ENCODE measurements around the gene LIX1L. TPM values are rescaled to one million over a fixed set of nuclear protein-coding genes. Genes with fewer than 3 reads are reported as not detected.

The LIX1L gene
- total RNA-seq, 8 experiments from 2014 or later = 15.9 to 34.4 (median 23.2) TPM

DNA sequence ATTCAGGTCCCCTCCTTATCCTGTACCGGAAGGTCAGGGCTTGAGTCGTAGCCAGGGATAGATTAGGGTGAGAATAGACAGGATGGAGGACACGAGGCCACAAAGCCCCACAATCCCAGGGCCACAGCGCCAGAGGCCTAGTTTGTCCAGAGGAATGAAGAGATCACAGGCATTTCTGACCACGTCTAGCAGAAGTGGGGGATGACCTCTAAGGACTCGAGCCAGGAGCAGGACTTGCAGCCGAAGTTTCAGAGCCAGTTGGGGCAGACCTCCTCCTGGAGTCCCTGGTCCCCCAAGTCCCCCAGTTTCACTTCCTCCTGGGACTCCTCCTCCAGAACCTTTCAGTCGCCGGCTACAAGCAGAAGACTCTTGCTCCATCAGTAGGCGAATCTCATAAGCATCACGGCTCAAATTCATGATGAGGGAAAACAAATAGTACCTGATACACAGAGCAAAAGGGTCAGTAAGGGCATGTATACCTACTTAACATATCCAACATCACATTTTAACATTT lies 45.6 kb downstream of the LIX1L start:
- Histone ChIP-seq H3K4me1 (replicated peaks in 1 of 2) (peaks cover 0 to 2% of the 10 kb centered on the region in 2 donors), H3K27ac (no peak overlapping the region), H3K4me3 (no peak overlapping the region)
- ATAC-seq (replicated peaks in 6 of 8) = no peak
- in situ Hi-C loops (cut with MboI; ENCODE audit: low pct_unique_long_range_greater_than_20kb in 2 of 9, low sequenced_read_pairs in 9 of 9, unreplicated experiment in 9 of 9) = loop anchor here in 3 of 9 experiments (10.0 to 25.0 kb wide), 2 partner anchors 63 to 100 kb away; partner anchors contain the start of gene HJV (in 1 of the 3)
- WGBS, 10 experiments = 20 to 93% (median 88%) methylated on average over 2 to 11 of the region's 11 CpGs; no CpG with 5 or more reads in 4 of the 10 experiments

DNA sequence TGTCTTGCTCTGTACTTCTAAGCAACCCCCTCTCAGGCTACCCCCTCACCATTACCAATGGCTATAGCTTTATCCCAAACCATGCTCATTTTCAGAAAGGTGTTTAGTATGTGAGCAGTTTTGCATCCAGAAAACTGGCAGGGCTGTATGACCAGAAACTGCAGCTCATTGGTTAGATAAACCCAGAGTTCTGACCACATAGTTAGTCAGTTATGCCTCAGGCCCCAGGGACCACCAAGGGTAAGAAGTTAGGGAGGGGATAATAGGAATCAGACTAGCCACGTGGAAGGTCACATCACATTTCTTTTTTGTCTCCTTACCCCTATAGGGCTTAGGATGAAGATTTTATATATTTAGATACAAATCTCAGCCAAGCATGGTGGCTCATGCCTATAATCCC lies 49.2 kb downstream of the LIX1L start:
- no peak for ATAC-seq (replicated peaks in 6 of 8)
- no peak overlapping the region for H3K27ac ChIP-seq
- no peak overlapping the region for H3K4me3 ChIP-seq
- in situ Hi-C loops (cut with MboI; ENCODE audit: low pct_unique_long_range_greater_than_20kb in 2 of 9, low sequenced_read_pairs in 9 of 9, unreplicated experiment in 9 of 9) = loop anchor here in 1 of 9 experiments (25.0 kb wide), 1 partner anchor 104 kb away; the partner anchor contains the start of gene HJV
- WGBS, 10 experiments = 0 to 100% (median 78%) methylated on average over 1 of the region's 1 CpG; no CpG with 5 or more reads in 6 of the 10 experiments
- no peaks in the 10 kb centered on the region for H3K4me1 ChIP-seq (replicated peaks in 1 of 2)

DNA sequence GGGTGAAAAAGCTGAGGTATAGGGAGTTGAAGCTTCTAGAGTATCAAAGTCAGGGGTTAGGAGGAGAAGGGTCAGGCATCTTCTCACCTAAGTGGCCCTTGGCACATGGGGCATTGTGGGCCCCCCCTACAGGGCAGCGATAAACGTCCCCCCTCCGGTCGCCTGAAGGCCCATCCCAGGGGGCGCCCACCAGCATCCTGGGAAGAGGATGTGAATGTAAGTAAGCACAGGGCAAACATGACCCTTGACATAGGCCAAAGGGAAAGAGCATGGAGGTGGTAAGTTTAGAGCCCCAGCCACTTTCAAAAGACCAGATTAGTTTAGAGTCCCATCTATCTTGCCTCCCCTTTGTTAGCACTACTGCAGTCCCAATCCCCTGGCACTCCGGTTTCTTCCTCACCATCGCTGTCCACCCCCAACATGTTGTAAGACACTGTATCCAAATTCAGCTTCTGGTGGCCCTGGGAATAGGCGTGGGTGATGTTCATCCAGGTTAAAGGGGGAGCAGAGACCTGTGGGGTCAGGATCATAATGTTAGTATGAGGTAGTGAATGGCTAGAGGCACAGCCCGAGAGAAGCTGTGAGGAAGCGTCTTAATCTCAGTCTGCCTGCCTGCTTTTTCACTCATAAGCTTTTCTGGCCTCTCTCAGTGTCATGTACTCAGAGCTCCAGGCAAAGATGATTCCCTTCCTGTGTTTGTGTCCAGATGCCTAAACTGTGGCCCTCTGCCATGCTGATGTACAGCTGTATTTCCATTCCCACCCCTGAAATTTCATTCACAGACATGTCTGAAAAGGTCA lies 50.7 kb downstream of the LIX1L start:
- no peak overlapping the region for H3K27ac ChIP-seq
- peaks cover 8 to 10% of the 10 kb centered on the region in 2 donors for H3K4me1 ChIP-seq (replicated peaks in 1 of 2)
- H3K4me3 ChIP-seq = no peak overlapping the region
- WGBS, 10 experiments = 50 to 96% (median 82%) methylated on average over 1 to 9 of the region's 10 CpGs; no CpG with 5 or more reads in 2 of the 10 experiments
- no peak for ATAC-seq (replicated peaks in 6 of 8)
- in situ Hi-C loops (cut with MboI; ENCODE audit: low pct_unique_long_range_greater_than_20kb in 2 of 9, low sequenced_read_pairs in 9 of 9, unreplicated experiment in 9 of 9) = loop anchor here in 1 of 9 experiments (25.0 kb wide), 1 partner anchor 105 kb away; the partner anchor contains the start of gene HJV

DNA sequence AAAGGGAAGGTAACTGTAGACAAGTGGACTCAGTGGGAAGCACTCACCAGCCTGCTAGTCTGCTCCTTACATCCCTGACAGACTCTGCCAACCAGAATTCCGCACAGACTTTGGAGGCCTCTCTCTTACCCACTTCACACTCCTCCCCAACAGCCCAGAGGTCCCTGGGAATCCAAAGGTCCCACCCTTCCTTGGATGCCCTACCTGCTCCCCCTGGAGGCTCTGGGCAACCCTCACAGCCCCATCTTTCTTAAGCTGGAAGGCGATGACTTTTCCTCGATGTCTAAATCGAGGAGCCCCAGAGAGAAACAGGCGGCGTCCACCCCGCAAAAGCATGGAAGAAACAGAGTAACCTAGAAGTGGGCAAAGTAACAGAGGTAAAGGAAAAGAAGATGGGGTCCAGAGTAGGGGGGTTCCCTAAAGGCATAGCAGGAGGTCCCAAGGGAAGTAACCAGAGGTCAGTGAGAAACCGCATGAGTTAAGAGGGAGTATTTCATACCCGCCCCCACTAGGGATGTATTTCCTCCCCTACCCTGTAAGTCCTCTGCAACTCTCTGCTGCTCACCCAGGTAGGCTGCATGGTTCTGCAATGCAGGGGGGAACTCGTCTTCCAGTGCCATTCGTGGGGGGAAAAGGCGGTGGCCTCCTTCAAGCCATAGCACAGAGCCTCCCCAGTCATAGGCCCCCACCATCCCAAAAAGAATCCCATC lies 56.4 kb downstream of the LIX1L start:
- in situ Hi-C loops (cut with MboI; ENCODE audit: low pct_unique_long_range_greater_than_20kb in 2 of 9, low sequenced_read_pairs in 9 of 9, unreplicated experiment in 9 of 9) = loop anchor here in 1 of 9 experiments (25.0 kb wide), 1 partner anchor 111 kb away; the partner anchor contains the start of gene HJV
- 80 to 100% (median 85%) methylated on average over 1 to 11 of the region's 12 CpGs; no CpG with 5 or more reads in 3 of the 10 experiments for WGBS, 10 experiments

DNA sequence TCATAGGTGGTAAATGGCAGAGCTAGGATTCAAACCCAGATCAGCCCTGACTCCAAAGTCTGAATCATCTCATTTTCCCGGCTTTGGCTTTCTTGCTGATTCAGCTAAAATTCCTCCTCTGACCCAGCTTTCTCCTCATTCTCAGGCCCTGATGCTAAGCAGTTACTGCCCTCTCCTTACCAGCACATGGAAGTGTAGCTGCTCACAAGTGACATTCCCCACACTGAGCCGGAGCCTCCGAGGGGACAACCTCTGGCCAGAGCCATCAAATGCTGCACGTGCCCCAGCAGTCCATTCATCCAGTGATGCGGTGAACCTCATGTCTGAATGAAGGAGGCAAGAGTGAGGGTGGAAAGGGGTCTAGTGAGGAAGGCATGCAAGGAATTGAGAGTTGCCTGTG lies 59.1 kb downstream of the LIX1L start:
- no peak for ATAC-seq (replicated peaks in 6 of 8)
- Histone ChIP-seq H3K4me3 (no peak overlapping the region), H3K4me1 (replicated peaks in 1 of 2) (peaks cover 10 to 15% of the 10 kb centered on the region in 2 donors), H3K27ac (no peak overlapping the region)
- in situ Hi-C loops (cut with MboI; ENCODE audit: low pct_unique_long_range_greater_than_20kb in 2 of 9, low sequenced_read_pairs in 9 of 9, unreplicated experiment in 9 of 9) = loop anchor here in 1 of 9 experiments (10.0 kb wide), 1 partner anchor 116 kb away; no protein-coding TSS in a partner anchor
- 33 to 86% (median 65%) methylated on average over 1 to 5 of the region's 5 CpGs; no CpG with 5 or more reads in 2 of the 10 experiments for WGBS, 10 experiments

More for the DNA sequence above, 56.4 kb downstream of the LIX1L start:
- peak overlapping the region in 1 of 2 donors; percentile 28 for H3K27ac ChIP-seq
- ATAC-seq (replicated peaks in 6 of 8) = no peak
- H3K4me1 ChIP-seq (replicated peaks in 1 of 2) = peaks cover 10 to 15% of the 10 kb centered on the region in 2 donors
- H3K4me3 ChIP-seq = no peak overlapping the region

DNA sequence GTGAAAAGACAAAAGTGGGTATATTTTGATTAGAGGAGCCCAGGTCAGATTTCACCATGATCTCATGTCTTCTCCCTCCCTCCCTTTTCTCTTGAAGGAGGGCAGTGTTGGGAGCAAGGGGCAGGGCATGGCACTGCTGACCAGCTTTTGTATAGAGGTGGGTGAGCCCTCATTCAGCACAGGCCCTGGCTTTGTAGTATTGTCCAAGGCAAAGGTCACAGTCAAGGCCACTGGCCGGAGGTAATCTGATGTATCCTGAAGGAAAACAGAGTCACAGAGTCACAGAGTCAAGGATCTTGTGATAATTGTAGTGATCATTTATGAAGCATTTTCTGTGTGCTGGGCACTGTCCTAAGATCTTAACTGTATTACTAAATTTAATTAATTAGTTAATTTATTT lies 59.8 kb downstream of the LIX1L start:
- H3K4me3 ChIP-seq = no peak overlapping the region
- ATAC-seq (replicated peaks in 6 of 8) = no peak
- 80 to 100% methylated on average over 1 of the region's 1 CpG; no CpG with 5 or more reads in 8 of the 10 experiments for WGBS, 10 experiments
- H3K27ac ChIP-seq = no peak overlapping the region
- in situ Hi-C loops (cut with MboI; ENCODE audit: low pct_unique_long_range_greater_than_20kb in 2 of 9, low sequenced_read_pairs in 9 of 9, unreplicated experiment in 9 of 9) = loop anchor here in 1 of 9 experiments (10.0 kb wide), 1 partner anchor 117 kb away; no protein-coding TSS in a partner anchor
- H3K4me1 ChIP-seq (replicated peaks in 1 of 2) = peaks cover 8 to 12% of the 10 kb centered on the region in 2 donors

DNA sequence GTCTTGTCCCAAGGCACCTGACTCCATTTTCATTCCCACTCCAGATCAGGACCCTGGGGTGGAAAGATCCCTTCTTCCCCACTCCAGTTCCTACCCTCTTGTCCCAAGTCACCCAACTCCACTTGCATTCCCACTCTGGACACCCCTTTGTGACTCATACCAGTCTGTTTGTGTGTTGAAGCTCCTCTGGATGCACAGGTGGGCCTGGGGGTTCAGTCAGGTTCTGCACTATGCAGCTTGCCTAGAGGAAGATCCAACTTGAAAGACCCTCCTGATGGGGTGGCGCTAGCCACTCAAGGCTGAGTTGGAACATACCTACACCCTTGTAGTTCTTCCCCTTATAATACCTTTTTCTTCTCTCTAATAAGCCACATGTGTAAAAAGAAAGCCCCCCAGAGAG lies 62.3 kb downstream of the LIX1L start:
- 75 to 100% (median 80%) methylated on average over 1 of the region's 1 CpG; no CpG with 5 or more reads in 7 of the 10 experiments for WGBS, 10 experiments
- in situ Hi-C loops (cut with MboI; ENCODE audit: low pct_unique_long_range_greater_than_20kb in 2 of 9, low sequenced_read_pairs in 9 of 9, unreplicated experiment in 9 of 9) = loop anchor here in 1 of 9 experiments (10.0 kb wide), 1 partner anchor 119 kb away; no protein-coding TSS in a partner anchor
- ATAC-seq (replicated peaks in 6 of 8) = no peak

DNA sequence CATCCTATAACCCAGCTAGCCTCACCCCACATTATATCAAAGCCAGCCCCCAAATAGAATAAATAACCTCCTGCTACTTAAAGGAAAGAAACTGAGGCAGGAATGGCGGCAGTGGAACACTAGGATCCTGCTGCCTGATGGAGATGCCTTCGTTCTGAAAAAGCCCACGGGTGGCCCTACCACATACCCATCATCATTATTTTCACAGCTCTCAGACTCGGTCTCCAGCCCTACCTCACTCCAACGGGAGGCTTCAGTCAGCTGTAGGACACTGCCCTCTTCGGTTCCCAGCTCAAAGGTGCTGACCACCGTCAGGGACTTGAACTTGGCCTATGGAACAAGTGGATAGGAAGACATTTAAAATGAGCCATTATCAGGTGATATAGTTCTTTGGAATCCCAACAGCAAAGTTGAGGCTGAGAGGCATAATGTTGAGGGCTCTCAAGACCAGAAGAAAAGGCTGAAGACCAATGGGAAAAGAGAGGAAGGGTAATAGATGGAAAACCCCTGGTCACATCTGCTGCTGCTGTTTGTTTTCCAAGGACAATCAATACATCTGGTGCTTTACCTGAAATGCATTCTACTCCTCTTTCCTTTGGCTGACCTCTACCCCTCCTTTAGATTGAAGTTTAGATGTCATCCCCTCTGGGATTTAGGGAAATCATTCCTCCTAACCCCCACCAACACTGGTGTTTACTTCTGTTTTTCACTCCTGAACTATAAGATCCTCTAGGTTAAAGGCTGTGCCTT lies 64.3 kb downstream of the LIX1L start:
- Histone ChIP-seq H3K4me3 (no peak overlapping the region), H3K4me1 (replicated peaks in 1 of 2) (peaks cover 2 to 6% of the 10 kb centered on the region in 2 donors), H3K27ac (no peak overlapping the region)
- in situ Hi-C loops (cut with MboI; ENCODE audit: low pct_unique_long_range_greater_than_20kb in 2 of 9, low sequenced_read_pairs in 9 of 9, unreplicated experiment in 9 of 9) = loop anchor here in 1 of 9 experiments (10.0 kb wide), 1 partner anchor 121 kb away; no protein-coding TSS in a partner anchor
- ATAC-seq (replicated peaks in 6 of 8) = no peak
- WGBS, 10 experiments = 65 to 91% (median 80%) methylated on average over 3 to 7 of the region's 7 CpGs; no CpG with 5 or more reads in 3 of the 10 experiments

More for the DNA sequence above, 62.3 kb downstream of the LIX1L start:
- no peak overlapping the region for H3K4me3 ChIP-seq
- no peak overlapping the region for H3K27ac ChIP-seq
- H3K4me1 ChIP-seq (replicated peaks in 1 of 2) = peaks cover 2 to 6% of the 10 kb centered on the region in 2 donors

DNA sequence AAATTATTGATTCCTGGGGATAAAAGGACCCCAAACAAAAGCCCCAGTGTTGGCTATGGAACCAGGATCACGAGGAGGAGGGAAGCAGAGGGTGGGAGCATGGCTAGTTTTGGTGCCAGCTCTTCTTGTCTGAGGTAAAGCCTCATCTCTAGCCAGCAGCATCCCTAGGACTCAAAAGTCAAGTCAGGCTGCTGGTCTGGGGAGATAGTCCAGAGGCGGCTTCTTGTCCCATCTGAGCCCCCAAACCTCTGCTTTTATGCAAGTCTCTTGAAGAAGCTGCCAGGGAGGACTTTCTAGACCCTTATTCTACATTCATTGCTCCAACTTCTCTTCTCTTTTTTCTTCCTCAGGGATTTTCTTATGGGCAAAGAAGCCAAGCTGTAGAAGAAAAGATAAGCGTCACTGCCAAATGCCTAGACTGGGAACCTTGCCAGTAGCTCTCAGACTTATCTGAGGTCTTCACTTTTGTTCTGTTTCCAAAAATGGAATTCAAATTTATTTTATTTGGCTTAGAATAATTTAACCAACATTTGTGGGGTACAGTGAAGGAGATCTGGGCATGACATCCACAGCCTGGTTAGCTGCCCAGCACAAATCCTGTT lies 65.2 kb downstream of the LIX1L start:
- H3K4me1 ChIP-seq (replicated peaks in 1 of 2) = peaks cover 2 to 6% of the 10 kb centered on the region in 2 donors
- H3K4me3 ChIP-seq = no peak overlapping the region
- in situ Hi-C loops (cut with MboI; ENCODE audit: low pct_unique_long_range_greater_than_20kb in 2 of 9, low sequenced_read_pairs in 9 of 9, unreplicated experiment in 9 of 9) = loop anchor here in 1 of 9 experiments (10.0 kb wide), 1 partner anchor 122 kb away; no protein-coding TSS in a partner anchor
- no peak for ATAC-seq (replicated peaks in 6 of 8)
- 54 to 100% (median 83%) methylated on average over 1 to 3 of the region's 3 CpGs; no CpG with 5 or more reads in 1 of the 10 experiments for WGBS, 10 experiments
- H3K27ac ChIP-seq = no peak overlapping the region

DNA sequence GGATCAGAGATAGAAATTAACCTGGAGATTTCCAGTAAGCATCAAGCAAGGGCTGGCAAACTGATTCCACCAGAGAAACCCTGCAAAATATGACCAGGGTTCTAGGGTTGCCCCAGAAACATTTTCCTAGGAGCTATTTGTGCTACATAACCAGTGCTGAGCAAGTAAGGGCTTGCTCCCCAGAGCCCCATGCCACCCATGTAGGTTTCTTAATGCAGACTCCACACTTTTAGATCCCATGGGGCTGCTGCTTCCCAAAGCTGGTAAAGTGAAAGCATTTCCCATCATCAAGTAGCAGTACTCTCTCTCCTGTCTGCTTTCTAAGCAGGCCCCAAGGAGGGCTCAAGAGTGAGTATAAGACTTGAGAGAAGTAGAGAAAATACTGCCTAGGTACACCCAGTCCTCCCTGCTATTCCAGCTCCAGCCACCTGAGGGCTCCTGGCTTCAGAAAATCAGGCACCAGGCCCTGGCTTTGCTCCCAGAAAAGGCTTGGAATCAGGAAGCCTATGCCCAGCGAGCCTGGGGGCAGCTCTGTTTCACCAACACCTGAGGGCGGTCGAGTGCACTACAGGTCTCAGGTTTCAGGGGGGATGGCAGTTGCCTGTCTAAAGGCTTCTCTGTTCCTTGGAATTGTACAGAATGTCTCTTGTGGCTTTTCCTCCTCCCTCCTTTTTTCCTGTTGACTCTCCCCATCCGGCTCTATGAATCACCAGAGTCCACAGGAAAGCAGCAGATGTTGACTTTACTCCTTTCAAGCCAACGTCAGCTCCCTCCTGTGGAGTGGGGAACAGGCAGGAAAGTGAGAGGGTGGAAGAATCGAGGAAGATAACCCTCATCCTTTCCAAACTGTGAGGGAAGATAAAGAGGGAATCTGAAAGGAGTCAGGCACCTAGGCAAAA lies 66.0 kb downstream of the LIX1L start:
- H3K27ac ChIP-seq = no peak overlapping the region
- peak; percentile 91 to 100 (median 98) for ATAC-seq (replicated peaks in 6 of 8)
- H3K4me3 ChIP-seq = no peak overlapping the region
- 0 to 22% (median 4%) methylated on average over 1 to 6 of the region's 6 CpGs for WGBS, 10 experiments
- in situ Hi-C loops (cut with MboI; ENCODE audit: low pct_unique_long_range_greater_than_20kb in 2 of 9, low sequenced_read_pairs in 9 of 9, unreplicated experiment in 9 of 9) = loop anchor here in 1 of 9 experiments (10.0 kb wide), 1 partner anchor 123 kb away; no protein-coding TSS in a partner anchor
- H3K4me1 ChIP-seq (replicated peaks in 1 of 2) = peaks cover 2 to 6% of the 10 kb centered on the region in 2 donors

DNA sequence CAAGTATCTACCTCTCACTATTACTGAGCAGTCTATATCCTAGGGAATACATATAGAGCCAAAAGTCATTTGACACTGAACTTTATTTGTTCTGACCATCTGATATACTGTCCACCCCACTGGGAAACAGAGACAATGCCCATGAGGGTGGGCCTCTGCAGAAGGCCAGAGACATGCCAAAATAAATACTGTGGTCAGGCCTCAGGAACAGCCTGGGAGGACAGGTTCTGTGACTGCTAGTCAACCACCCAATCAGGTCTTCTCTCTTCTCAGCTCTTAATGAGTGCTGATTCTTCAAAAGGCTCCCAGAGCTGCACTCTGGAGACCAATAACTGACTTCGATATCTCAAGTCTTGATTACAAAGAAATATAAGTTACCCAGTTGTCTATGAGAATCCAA lies 66.7 kb downstream of the LIX1L start:
- H3K4me1 ChIP-seq (replicated peaks in 1 of 2) = peaks cover 2 to 6% of the 10 kb centered on the region in 2 donors
- ATAC-seq (replicated peaks in 6 of 8) = peak in 1 of 8 experiments; percentile 3
- WGBS, 10 experiments = 20 to 83% (median 54%) methylated on average over 1 of the region's 1 CpG; no CpG with 5 or more reads in 4 of the 10 experiments
- no peak overlapping the region for H3K27ac ChIP-seq
- in situ Hi-C loops (cut with MboI; ENCODE audit: low pct_unique_long_range_greater_than_20kb in 2 of 9, low sequenced_read_pairs in 9 of 9, unreplicated experiment in 9 of 9) = loop anchor here in 1 of 9 experiments (10.0 kb wide), 1 partner anchor 124 kb away; no protein-coding TSS in a partner anchor
- H3K4me3 ChIP-seq = no peak overlapping the region
